NK-92 (cell line): Measurements from ENCODE around the gene MYH7.

Experiments
- DNase-seq: peaks from one replicate; lab custom pipeline; 2025; ENCODE audit not compliant: unreplicated experiment; lab: John Stamatoyannopoulos, UW

MYH7 gene

GRCh38 chr14:23375527-23376251 is 59.8 kb downstream of the MYH7 start:
- DNase-seq = no peak

DNA sequence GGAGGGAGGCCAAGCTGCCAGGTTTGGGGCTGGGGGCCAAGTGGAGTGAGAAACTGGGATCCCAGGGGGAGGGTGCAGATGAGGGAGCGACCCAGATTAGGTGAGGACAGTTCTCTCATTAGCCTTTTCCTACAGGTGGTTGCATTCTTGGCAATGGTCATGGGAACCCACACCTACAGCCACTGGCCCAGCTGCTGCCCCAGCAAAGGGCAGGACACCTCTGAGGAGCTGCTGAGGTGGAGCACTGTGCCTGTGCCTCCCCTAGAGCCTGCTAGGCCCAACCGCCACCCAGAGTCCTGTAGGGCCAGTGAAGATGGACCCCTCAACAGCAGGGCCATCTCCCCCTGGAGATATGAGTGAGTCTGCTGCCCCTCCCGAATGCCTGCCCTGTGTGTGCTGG is 62.4 kb downstream of the MYH7 start:
- DNase-seq = no peak

DNA sequence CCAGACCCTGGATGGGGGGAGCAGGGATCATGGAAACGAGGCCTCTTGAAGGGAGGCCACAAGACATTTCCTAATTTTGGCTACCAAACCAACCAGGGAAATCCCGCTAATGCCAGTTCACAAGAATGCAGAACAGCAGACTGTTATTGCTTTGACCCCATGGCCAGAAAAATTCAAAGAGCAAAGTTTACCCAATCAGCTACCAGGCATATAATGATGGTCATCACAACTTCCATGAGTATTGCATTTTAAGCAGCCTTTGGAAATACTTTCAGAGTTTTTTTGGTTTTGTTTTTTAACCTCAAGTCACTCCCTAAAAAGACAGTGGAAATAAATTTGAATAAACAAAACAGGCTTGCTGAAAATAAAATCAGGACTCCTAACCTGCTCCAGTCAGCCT is 63.0 kb downstream of the MYH7 start, which contains the start of gene IL25:
IL25 (plus strand) TSS at position 301 of the 400 bp plus-strand sequence.
- no peak for DNase-seq

GRCh38 chr14:23371865-23372264 is 63.6 kb downstream of the MYH7 start:
- no peak for DNase-seq

DNA sequence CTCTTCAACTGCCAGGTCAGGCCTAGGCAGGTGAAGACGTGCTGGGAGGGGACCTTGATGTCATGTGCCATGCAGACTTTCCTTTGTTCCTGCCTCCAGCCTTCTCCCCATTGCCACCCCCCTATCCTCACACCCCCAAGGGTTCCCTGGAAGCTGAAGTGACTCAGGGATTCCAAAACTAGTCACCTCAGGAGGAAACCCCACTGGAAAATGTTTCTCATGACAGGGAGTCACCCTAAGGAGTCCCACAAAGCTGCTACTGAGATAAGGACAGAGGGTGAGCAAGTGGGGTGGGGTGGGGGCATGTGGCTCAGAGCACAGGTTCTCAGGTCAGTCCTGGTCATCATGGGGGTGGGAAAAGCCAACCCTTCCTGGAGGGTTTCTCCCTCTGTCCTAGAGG is 65.2 kb downstream of the MYH7 start:
- no peak for DNase-seq

DNA sequence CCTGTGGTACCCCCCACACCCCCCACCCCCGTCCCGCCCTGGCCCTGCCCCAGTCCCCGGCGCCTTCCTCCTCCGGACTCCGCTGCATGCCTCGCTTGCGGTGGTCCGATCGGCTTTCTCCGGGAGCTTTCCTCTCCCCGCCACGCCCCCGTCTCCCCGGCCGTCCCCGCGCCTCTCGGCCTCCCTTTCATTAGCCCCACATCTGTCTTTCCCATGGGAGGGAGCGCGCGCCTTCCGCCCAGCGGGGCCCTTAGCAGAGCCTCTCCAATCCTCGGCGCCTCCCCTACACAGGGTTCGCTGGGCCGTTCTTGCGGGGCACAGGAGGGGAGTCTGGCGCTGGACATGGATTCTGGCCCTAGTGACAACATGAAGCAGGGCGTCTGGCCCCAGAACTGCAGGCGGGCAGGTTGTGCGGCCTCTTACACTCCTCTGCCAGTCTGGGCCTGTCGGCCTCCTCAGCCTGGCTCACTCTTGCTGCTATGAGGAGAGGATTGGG is 69.0 kb downstream of the MYH7 start:
- DNase-seq = no peak

GRCh38 chr14:23365732-23366425 is 69.6 kb downstream of the MYH7 start:
- no peak for DNase-seq

GRCh38 chr14:23365036-23365731 is 70.3 kb downstream of the MYH7 start, which contains the start of gene EFS:
TSS of gene EFS (minus strand) at chr14:23365172. CDS start at chr14:23365025, 147 bp downstream.
- DNase-seq = no peak

GRCh38 chr14:23364164-23365035 is 71.1 kb downstream of the MYH7 start:
- no peak for DNase-seq
